NB4 (cell line): ENCODE measurements around the gene KXD1.
"Not testable (repeated sequence)": the region's sequence is repeated elsewhere in the genome, so short reads cannot be mapped to it uniquely, and the experiment has no call there.

ENCODE experiments used
- DNase-seq: peaks from one replicate; pipeline ENCODE4 v3.0.0; 2010; ENCODE audit warnings: low read depth
- H3K4me3 ChIP-seq: one replicate; pipeline ENCODE4 v1.5.1; 2011; ENCODE audit warnings: mild to moderate bottlenecking, low read depth, low read length, moderate library complexity
- MYC ChIP-seq: IDR thresholded peaks from 2 replicates; pipeline ENCODE4 v1.6.1; 2011; ENCODE audit warnings: low read depth, low read length
- POLR2A ChIP-seq: IDR thresholded peaks from 2 replicates; pipeline ENCODE4 v1.6.1; 2011; ENCODE audit warnings: mild to moderate bottlenecking; ENCODE audit not compliant: insufficient read length; ENCODE audit errors: extremely low read depth
- TF ChIP-seq, protein P1 (sequence below): IDR thresholded peaks from 2 replicates; pipeline ENCODE4 v1.6.1; 2011; ENCODE audit warnings: low read depth, low read length
- TF ChIP-seq, protein P2 (sequence below): IDR thresholded peaks from one replicate; pipeline ENCODE4 v1.5.1; 2012; ENCODE audit warnings: low read depth, low read length

Gene KXD1

GRCh38 chr19:18589380-18590272 is 32.0 kb downstream of the KXD1 start:
- DNase-seq: peak; percentile 85
- H3K4me3 ChIP-seq: peak overlapping the region; percentile 73
- TF ChIP-seq POLR2A (no peak), MYC (peak; percentile 95)
- TF ChIP-seq, protein P1, sequence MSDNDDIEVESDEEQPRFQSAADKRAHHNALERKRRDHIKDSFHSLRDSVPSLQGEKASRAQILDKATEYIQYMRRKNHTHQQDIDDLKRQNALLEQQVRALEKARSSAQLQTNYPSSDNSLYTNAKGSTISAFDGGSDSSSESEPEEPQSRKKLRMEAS: peak; percentile 98
- TF ChIP-seq, protein P2, sequence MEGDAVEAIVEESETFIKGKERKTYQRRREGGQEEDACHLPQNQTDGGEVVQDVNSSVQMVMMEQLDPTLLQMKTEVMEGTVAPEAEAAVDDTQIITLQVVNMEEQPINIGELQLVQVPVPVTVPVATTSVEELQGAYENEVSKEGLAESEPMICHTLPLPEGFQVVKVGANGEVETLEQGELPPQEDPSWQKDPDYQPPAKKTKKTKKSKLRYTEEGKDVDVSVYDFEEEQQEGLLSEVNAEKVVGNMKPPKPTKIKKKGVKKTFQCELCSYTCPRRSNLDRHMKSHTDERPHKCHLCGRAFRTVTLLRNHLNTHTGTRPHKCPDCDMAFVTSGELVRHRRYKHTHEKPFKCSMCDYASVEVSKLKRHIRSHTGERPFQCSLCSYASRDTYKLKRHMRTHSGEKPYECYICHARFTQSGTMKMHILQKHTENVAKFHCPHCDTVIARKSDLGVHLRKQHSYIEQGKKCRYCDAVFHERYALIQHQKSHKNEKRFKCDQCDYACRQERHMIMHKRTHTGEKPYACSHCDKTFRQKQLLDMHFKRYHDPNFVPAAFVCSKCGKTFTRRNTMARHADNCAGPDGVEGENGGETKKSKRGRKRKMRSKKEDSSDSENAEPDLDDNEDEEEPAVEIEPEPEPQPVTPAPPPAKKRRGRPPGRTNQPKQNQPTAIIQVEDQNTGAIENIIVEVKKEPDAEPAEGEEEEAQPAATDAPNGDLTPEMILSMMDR: no peak

- DNase-seq: no peak
- H3K4me3 ChIP-seq: no peak overlapping the region
Measured at GRCh38 chr19:18590273-18591272, 32.9 kb downstream of the KXD1 start.

GRCh38 chr19:18591735-18592385 is 34.2 kb downstream of the KXD1 start:
- no peak overlapping the region for H3K4me3 ChIP-seq
- no peak for DNase-seq
- TF ChIP-seq MYC (no peak), POLR2A (no peak)
- TF ChIP-seq, protein P1: no peak
- TF ChIP-seq, protein P2: no peak

More at GRCh38 chr19:18590273-18591272, 32.9 kb downstream of the KXD1 start:
- TF ChIP-seq, protein P1: no peak
- TF ChIP-seq MYC: no peak
- no peak for TF ChIP-seq POLR2A
- TF ChIP-seq, protein P2: no peak

- H3K4me3 ChIP-seq, DNase-seq: not testable (repeated sequence)
Measured at GRCh38 chr19:18592732-18593131, 35.1 kb downstream of the KXD1 start.

DNA sequence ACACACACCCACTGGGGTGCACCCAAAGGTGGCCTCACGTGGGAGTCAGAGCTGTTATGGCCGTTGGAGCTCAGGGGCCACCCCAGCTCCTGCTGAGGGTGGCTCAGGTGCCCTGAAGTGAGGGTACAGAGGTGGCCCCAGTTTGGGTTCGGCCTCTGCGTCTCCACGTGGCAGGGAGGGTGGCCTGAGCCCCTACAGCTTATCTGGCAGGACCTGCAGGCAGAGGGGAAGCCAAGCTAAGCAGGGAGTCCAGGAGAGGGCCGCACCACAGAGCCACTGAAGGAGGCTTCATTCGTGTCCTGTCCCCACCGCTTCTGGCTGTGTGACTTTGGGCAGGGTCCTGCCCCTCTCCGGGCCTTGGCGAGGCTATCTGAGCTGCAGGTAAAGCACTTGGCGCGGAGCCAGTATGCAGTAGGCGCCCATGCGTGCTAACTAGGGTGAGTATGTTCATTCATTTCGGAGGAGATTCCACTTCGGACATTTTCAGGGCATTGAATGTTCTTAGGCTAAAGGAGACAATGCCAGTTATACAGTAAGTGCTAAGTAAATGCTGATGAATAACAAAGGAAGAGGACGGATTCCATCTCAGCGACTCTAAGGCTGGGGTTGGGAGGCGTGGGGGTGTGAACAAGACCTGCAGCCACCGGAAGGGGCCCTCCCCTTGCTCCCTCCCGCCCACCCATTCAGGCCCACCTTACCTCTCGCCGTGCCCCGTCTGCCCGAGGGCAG is 35.9 kb downstream of the KXD1 start:
- no peak overlapping the region for H3K4me3 ChIP-seq
- DNase-seq: no peak
- TF ChIP-seq, protein P1: no peak
- TF ChIP-seq, protein P2: no peak
- TF ChIP-seq POLR2A (no peak), MYC (no peak)
